Germinal center (tissue), 1 donor: ENCODE results near the gene RNF151.
"Not testable (repeated sequence)": the region's sequence is repeated elsewhere in the genome, so short reads cannot be mapped to it uniquely, and the experiment has no call there.

Experiments
- DNase-seq: peaks from one replicate; pipeline ENCODE4 v3.0.0; 2012; ENCODE audit warnings: mixed read lengths, low spot score

Gene RNF151

DNA sequence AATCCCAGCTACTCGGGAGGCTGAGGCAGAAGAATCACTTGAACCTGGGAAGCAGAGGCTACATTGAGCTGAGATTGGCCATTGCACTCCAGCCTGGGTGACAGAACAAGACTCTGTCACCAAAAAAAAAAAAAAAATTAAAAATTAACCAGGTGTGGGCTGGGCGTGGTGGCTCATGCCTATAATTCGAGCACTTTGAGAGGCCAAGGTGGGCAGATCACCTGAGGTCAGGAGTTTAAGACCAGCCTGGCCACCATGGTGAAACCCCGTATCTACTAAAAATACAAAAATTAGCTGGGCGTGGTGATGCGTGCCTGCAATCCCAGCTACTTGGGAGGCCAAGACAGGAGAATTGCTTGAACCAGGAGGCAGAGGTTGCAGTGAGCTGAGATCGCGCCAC is 26.8 kb upstream of the RNF151 start:
- not testable (repeated sequence) for DNase-seq

- no peak for DNase-seq
These were observed 26.1 kb upstream of the RNF151 start for GRCh38 chr16:1940273-1941161.

- DNase-seq: no peak
These were observed 25.3 kb upstream of the RNF151 start for GRCh38 chr16:1941162-1942046.

DNA sequence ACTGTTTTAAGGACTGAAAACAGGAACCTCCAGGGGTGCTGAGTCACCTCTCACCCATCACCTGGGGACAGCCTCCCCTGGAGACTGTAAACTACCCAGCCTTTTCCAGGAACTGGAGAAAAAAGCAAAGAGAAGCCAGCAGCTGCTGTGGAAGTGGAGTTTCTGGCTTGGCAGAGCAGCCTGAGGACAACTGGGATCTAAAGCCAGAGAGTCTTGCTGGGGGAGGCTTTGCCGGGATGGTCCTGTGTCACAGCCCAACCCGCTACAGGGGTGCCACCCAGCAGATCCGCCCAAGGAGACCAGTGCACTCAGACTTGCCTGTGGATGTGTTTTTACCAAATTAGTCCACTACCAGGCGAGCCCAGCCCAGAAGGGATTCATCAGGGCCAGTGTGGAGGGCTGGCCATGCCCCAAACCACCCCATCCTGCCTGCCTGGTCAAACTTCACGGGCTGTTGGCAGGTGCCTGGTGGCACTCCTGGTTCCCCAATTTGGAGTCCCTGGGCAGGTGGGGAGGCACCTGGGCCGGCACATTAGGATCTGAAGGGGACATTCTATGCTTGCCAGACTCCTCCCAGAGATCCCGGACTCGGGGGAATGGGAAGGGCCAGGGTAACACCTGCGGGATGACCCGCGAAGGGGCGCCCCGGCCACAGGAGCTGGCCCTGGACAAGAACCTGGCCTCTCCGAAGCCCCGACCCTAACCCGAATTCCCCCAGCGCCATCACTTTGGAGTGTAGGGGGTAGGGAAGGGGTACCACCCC is 24.4 kb upstream of the RNF151 start:
- DNase-seq: no peak

GRCh38 chr16:1942810-1943726 is 23.6 kb upstream of the RNF151 start, which contains the start of gene MSRB1:
Gene MSRB1 (minus strand): TSS chr16:1943199. CDS start chr16:1943156, 43 bp downstream.
- DNase-seq: peak; percentile 100

- DNase-seq: no peak
These were observed 21.9 kb upstream of the RNF151 start for GRCh38 chr16:1944612-1945199.

GRCh38 chr16:1945559-1946391 is 20.9 kb upstream of the RNF151 start:
- DNase-seq: no peak

GRCh38 chr16:1946495-1947368 is 19.9 kb upstream of the RNF151 start:
- no peak for DNase-seq

GRCh38 chr16:1947369-1947670 is 19.3 kb upstream of the RNF151 start:
- DNase-seq: no peak

- no peak for DNase-seq
These were observed 17.1 kb upstream of the RNF151 start for GRCh38 chr16:1949507-1949906.

GRCh38 chr16:1950047-1950446 is 16.6 kb upstream of the RNF151 start:
- DNase-seq: no peak

DNA sequence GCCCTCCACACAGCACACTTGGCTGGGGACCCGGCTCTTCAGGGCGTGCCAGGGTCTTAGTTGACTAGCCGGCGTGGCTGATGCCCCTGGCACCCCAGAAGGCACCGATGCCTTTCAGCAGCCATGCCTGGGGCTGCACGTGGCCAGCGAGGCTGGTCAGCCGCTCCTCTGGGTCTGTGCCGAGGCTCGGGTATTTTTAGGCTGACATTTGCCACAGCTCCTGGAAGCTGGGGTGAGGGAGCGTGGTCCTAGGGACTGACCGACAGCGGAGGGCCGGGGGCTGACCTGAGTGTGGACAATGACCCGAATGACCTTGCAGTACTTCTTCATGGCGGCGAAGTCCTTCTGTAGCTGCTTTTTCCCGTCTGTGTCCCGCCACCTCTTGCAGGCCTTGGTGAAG is 16.1 kb upstream of the RNF151 start:
- DNase-seq: no peak

DNA sequence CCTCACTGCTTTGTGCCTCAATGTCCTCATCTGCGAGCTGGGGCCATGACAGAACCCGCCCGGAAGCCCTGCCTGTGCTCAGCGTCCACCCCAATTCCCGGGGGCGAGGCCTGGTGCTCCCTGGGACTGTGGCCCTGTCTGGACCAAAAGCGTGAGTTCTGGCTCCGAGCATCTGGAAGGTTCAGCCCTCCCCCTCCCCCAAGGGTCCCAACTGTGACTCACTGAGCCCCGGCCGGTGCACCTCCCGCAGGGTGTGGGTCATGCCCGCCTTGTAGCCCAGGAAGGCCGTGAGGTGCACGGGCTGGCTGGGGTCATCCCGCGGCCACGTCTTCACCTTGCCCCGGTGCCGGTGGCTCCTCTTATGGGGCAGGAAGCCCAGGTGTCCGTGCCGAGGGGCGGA is 12.9 kb upstream of the RNF151 start:
- DNase-seq: no peak

- DNase-seq: not testable (repeated sequence)
These were observed 9.1 kb upstream of the RNF151 start for GRCh38 chr16:1957434-1958142.

DNA sequence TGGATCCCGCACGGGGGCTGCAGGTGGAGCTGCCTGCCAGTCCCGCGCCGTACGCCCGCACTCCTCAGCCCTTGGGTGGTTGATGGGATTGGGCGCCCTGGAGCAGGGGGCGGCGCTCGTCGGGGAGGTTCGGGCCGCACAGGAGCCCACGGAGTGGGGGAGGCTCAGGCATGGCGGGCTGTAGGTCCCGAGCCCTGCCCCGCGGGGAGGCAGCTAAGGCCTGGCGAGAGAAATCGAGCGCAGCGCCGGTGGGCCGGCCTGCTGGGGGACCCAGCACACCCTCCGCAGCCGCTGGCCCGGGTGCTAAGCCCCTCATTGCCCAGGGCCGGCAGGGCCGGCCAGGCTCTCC is 8.5 kb upstream of the RNF151 start:
- not testable (repeated sequence) for DNase-seq

DNA sequence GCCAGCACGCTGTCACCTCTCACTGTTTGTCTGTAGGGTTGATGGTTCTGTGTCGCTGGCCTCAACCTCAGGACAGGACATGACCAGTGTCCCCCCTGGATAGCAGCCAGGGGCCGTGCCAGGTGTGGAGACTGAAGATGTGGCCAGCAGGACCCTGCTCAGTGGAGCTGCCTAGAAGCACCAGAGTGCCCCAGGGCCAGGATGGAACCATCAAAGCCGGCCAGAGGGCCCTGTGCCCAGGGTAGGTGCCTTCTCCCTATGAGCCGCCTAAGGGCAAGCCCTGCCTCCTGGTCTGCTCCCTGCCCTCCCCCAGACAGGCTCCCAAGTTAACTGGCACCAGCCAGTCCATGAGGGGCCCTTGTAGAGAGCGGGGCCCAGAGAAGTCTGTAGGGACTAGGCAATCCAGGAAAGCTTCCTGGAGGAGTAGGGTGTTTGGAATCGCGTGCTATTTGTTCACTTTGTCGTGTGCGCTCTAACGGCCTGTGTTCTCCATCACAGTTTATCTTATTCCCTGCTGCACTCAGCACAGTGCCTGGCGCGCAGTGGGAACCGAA is 7.9 kb upstream of the RNF151 start:
- no peak for DNase-seq

DNA sequence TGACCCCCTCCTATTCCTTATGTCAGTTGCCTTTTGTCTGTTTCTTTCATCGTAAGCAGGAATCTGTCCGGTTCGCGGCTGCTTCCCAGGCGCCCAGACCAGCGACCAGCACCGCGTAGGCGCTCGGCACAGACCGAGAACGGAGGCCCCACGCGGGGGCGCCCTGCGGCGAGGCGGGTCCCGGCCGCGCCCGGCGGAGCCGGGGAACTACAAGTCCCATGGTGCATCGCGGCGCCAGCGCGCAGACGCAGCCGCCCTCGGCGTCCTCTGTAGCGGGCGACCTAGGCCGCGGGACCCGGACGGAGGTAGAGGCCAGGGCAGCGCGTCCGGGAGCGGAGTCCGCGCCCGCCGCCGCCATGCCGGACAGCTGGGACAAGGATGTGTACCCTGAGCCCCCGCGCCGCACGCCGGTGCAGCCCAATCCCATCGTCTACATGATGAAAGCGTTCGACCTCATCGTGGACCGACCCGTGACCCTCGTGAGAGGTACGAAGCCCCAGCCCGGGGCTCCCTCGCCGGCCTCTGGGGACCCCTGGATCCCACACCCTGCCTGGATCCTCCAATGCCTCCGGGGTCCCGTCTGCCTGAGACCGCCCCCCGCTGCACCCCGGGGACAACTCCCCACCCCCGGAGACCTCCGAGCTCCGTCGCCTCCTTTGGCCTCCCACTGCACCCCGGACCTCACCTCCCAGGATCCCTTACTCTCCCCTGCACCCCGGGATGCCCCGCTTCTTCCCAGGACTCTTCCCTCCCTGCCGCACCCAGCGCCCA is 7.2 kb upstream of the RNF151 start, which contains the start of gene NDUFB10:
Gene NDUFB10 (plus strand): TSS at position 270 of the 771 bp plus-strand sequence. CDS start 87 bp downstream, at position 357.
- peak; percentile 87 for DNase-seq
